PC-9 (cell line): ENCODE measurements around the gene G3BP1.

Experiments used
- EZH2 ChIP-seq: fragments of 200-600 bp; sonication (generic); IDR thresholded peaks from 2 replicates; pipeline ENCODE4 v1.8.0; 2017; ENCODE audit warnings: antibody characterized with exemption, low read depth
- TF ChIP-seq, protein P1 (sequence below): fragments of 200-600 bp; sonication (generic); conservative IDR thresholded peaks from 2 replicates; pipeline ENCODE4 v1.6.1; 2017; ENCODE audit warnings: mixed run types, antibody characterized with exemption, mild to moderate bottlenecking, moderate library complexity

DNA sequence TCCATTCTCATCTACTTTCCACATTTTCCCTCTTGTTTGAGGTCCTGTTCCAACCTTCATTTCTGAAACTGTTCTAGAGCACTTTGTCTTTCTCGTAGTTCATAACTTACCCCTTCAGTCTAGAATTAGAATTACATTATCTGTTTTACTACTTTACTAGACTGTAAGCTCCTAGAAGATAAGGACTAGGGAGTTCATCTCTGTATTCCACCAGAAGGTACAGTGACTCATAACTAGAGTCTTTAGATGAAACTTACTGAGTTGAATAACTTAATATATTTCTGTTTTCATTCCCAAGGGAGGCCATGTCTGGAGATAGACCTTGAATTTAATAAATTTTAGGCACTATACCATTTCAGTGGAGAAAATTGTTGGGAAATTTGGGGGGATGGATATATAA is 38.7 kb downstream of the G3BP1 start:
- no peak for TF ChIP-seq EZH2
- TF ChIP-seq, protein P1, sequence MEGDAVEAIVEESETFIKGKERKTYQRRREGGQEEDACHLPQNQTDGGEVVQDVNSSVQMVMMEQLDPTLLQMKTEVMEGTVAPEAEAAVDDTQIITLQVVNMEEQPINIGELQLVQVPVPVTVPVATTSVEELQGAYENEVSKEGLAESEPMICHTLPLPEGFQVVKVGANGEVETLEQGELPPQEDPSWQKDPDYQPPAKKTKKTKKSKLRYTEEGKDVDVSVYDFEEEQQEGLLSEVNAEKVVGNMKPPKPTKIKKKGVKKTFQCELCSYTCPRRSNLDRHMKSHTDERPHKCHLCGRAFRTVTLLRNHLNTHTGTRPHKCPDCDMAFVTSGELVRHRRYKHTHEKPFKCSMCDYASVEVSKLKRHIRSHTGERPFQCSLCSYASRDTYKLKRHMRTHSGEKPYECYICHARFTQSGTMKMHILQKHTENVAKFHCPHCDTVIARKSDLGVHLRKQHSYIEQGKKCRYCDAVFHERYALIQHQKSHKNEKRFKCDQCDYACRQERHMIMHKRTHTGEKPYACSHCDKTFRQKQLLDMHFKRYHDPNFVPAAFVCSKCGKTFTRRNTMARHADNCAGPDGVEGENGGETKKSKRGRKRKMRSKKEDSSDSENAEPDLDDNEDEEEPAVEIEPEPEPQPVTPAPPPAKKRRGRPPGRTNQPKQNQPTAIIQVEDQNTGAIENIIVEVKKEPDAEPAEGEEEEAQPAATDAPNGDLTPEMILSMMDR = no peak
